Heart right ventricle (tissue), 16 donors: ENCODE results near the gene TLN1. TPM values are rescaled to one million over a fixed set of nuclear protein-coding genes. Genes with fewer than 3 reads are reported as not detected.

Experiments used
- ATAC-seq, 8 donors: fragments of 200-7000 bp; cut with Tn5 transposase; one replicate each; pipeline ENCODE4 v1.9.1; 2020; ENCODE audit warnings: mild to moderate bottlenecking in 8 of 8, moderate library complexity in 8 of 8, moderate number of reproducible peaks in 1 of 8
- DNase-seq, 2 donors: peaks; one replicate each; pipeline ENCODE4 v3.0.0-alpha.2; 2020
- H3K27ac ChIP-seq, 10 donors: fragments of 200-600 bp; sonication (generic) in 2 of 10; one replicate each; pipeline versions ENCODE4 v1.5.0 to v1.8.0; 2020 to 2022; ENCODE audit warnings: mild to moderate bottlenecking in 3 of 10
- H3K27me3 ChIP-seq, 7 donors: fragments of 200-600 bp; one replicate each; pipeline ENCODE4 v1.8.0; 2021 to 2022; ENCODE audit warnings: mild to moderate bottlenecking in 2 of 7
- H3K36me3 ChIP-seq, 9 donors: fragments of 200-600 bp; sonication (generic) in 1 of 9; one replicate each; pipeline versions ENCODE4 v1.5.0 to v1.8.0; 2020 to 2022; ENCODE audit warnings: mild to moderate bottlenecking in 2 of 9
- H3K4me1 ChIP-seq, 9 donors: fragments of 200-600 bp; sonication (generic) in 1 of 9; one replicate each; pipeline versions ENCODE4 v1.5.0 to v1.8.0; 2020 to 2022; ENCODE audit warnings: mild to moderate bottlenecking in 4 of 9
- H3K4me3 ChIP-seq, 10 donors: fragments of 200-600 bp; sonication (generic) in 2 of 10; one replicate each; pipeline versions ENCODE4 v1.5.0 to v1.8.0; 2020 to 2022; ENCODE audit warnings: mild to moderate bottlenecking in 7 of 10, moderate library complexity in 2 of 10
- H3K9me3 ChIP-seq, 11 donors: fragments of 200-600 bp in 10 of 11; sonication (generic) in 2 of 11; one replicate each; pipeline versions ENCODE4 v1.5.0 to v1.8.0; 2013 to 2022; ENCODE audit warnings: mild to moderate bottlenecking in 2 of 11, control low read depth in 1 of 11, moderate library complexity in 1 of 11
- CTCF ChIP-seq, 9 donors: fragments of 200-600 bp; sonication (generic) in 2 of 9; IDR thresholded peaks; one replicate each; pipeline versions ENCODE4 v1.5.0 to v1.8.0; 2021 to 2022; ENCODE audit warnings: antibody characterized with exemption in 9 of 9, mild to moderate bottlenecking in 5 of 9, moderate library complexity in 1 of 9
- WGBS, 2 donors: extraction: QIAGEN DNeasy Blood & Tissue Kit; methylation state at CpG; one replicate each; pipeline ENCODE4 v1.1.7; 2013; ENCODE audit warnings: inconsistent platforms in 1 of 2; 5-methylcytosine and 5-hydroxymethylcytosine counted together
- intact Hi-C, 10 donors: fragments of 100-400 bp; cut with DNase I; formaldehyde crosslinking; loops; one replicate each; pipeline versions ENCODE4 v1.11.1 to v1.14.2; 2022
- polyA plus RNA-seq, 2 donors: library from polyadenylated mRNA; stranded (reverse); fragments of 200-250 nt; gene quantifications; one replicate each; pipeline ENCODE4 v1.2.3, GENCODE V29; 2013
- total RNA-seq, 10 donors: library from RNA; stranded (reverse); fragmentation: NEBNext Ultra II Directional in 3 of 10; extraction: Animal tissue kit (Norgen Biotek cat#: 25700) in 3 of 10; gene quantifications; one replicate each; pipeline versions ENCODE4 v1.2.1 to v1.2.4, GENCODE V29; 2021 to 2023
- donor health status: Arrhythmogenic right ventricular cardiomyopathy.
- donor health status: ischemic (EF 13 %, LVEDD 7.1; RV severe dilation, severe dysfunction).
- donor health status: healthy with polysubstance abuse.
- donor health status: DM: no; HTN: yes; CAD: no.
- donor health status: DM: no; HTN: no; CAD: no.
- donor health status: ischemic (EF 25% LVEDD 6.9; RV normal size, moderate dysfunction).
- donor health status: ischemic (EF 25% LVEDD 5.7; RV mildly dilated, moderate dysfunction).
- donor health status: healthy.
- donor health status: DM: yes; HTN: yes; CAD: no.
- donor health status: Ischemic cardiomyopathy.
- donor health status: ischemic (EF 35%, LVEDD 5.7; RV mildly dilated, moderate dysfunction).
- donor health status: nonischemic (EF 11% LVEDD 7.7; RV severe dilation, severe dysfunction).
- donor health status: DM: yes; HTN: yes; CAD: no.
- donor health status: PGD.
- donor health status: ischemic (EF 29% LVEDD 5.4; RV normal size, mild dysfunction).
- donor health status: nonischemic (EF 23%, LVEDD 6.1; RV moderate dilation, normal function).

TLN1 gene
- total and polyA plus RNA-seq, 12 donors, result 99.6 to 323 (median 238) TPM

GRCh38 chr9:35683323-35683722, 48.7 kb downstream of the TLN1 start:
- DNase-seq, result no peak
- ATAC-seq, result no peak
- Histone ChIP-seq H3K9me3 (no peaks in the 10 kb centered on the region), H3K4me1 (peaks cover 9 to 49% (median 24%) of the 10 kb centered on the region in 9 donors), H3K36me3 (peaks cover 0 to 58% (median 33%) of the 10 kb centered on the region in 9 donors), H3K27me3 (no peaks in the 10 kb centered on the region), H3K4me3 (no peak overlapping the region), H3K27ac (peak overlapping the region in 1 of 10 donors; percentile 21)
- intact Hi-C loops, result no loop called here
- 65 to 69% methylated on average over 2 of the region's 2 CpGs for WGBS, 2 donors
- no peak for TF ChIP-seq CTCF (IDR thresholded peaks at IDR 0.05)

- ATAC-seq, result no peak
- 87 to 89% methylated on average over 10 of the region's 10 CpGs for WGBS, 2 donors
- Histone ChIP-seq H3K9me3 (no peaks in the 10 kb centered on the region), H3K36me3 (peaks cover 0 to 57% (median 33%) of the 10 kb centered on the region in 9 donors), H3K27me3 (no peaks in the 10 kb centered on the region), H3K4me3 (no peak overlapping the region), H3K27ac (no peak overlapping the region), H3K4me1 (peaks cover 9 to 43% (median 21%) of the 10 kb centered on the region in 9 donors)
- intact Hi-C loops, result no loop called here
- no peak for DNase-seq
- no peak for TF ChIP-seq CTCF (IDR thresholded peaks at IDR 0.05)
Observed at GRCh38 chr9:35682520-35683315, 49.3 kb downstream of the TLN1 start.

- Histone ChIP-seq H3K9me3 (no peaks in the 10 kb centered on the region), H3K27me3 (no peaks in the 10 kb centered on the region), H3K4me1 (peaks cover 6 to 36% (median 16%) of the 10 kb centered on the region in 9 donors), H3K27ac (no peak overlapping the region), H3K36me3 (peaks cover 0 to 54% (median 33%) of the 10 kb centered on the region in 9 donors), H3K4me3 (no peak overlapping the region)
- 74 to 85% methylated on average over 6 of the region's 6 CpGs for WGBS, 2 donors
- DNase-seq (no peak), ATAC-seq (no peak)
- intact Hi-C loops, result no loop called here
- TF ChIP-seq CTCF (IDR thresholded peaks at IDR 0.05), result no peak
Observed at GRCh38 chr9:35682051-35682450, 49.9 kb downstream of the TLN1 start.

DNA sequence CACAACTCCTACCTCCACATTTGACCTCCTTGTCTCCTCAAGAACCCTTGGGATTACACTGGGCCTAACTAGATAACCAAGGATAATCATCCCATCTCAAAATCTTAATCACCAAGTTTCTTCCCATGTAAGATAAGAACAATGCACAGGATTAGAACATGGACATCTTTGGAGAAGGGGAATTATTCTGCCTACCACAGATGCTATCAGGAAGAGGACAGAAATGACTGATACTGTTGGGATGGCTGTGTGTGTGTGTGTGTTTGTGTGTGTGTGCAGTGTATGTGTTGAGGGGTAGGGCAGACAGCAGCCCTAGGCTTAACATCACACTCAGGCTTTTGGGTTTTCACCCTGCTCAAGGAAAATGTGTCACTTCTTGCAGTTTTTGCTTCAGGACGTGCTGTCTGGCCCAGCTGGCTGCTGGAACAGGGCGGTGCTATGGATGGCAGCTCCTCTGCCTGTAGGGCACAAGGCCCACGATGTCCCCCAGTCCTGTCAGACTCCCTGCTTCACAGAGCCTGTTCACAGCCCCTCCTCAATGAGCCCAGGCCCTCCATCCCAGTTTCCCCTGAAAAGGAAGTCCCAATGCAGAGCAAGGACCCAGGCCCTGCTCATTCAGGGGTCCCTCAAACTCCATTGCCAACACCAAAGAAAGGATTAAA, 50.5 kb downstream of the TLN1 start:
- Histone ChIP-seq H3K4me1 (peaks cover 1 to 31% (median 11%) of the 10 kb centered on the region in 9 donors), H3K4me3 (no peak overlapping the region), H3K36me3 (peaks cover 0 to 54% (median 33%) of the 10 kb centered on the region in 9 donors), H3K9me3 (no peaks in the 10 kb centered on the region), H3K27ac (no peak overlapping the region), H3K27me3 (peaks cover 0 to under 1% (median 0%) of the 10 kb centered on the region in 7 donors)
- WGBS, 2 donors, result 64 to 80% methylated on average over 3 of the region's 3 CpGs
- DNase-seq, result no peak
- intact Hi-C loops, result no loop called here
- no peak for TF ChIP-seq CTCF (IDR thresholded peaks at IDR 0.05)
- no peak for ATAC-seq
